Metanephros (tissue), 2 donors: ENCODE results near the gene MAP6. TPM values are rescaled to one million over a fixed set of nuclear protein-coding genes. Genes with fewer than 3 reads are reported as not detected.

Experiments used
- small RNA-seq: library from RNA; depleted of rRNA; stranded (forward); fragments of <200 nt; gene quantifications from one replicate; pipeline ENCODE3, GENCODE V24; 2014; ENCODE audit warnings: low replicate concordance
- total RNA-seq: library from RNA; depleted of rRNA; stranded (reverse); fragments of >200 nt; gene quantifications from one replicate; pipeline ENCODE4 v1.2.3, GENCODE V29; 2014

Gene MAP6
- 4.7 TPM for total RNA-seq

DNA sequence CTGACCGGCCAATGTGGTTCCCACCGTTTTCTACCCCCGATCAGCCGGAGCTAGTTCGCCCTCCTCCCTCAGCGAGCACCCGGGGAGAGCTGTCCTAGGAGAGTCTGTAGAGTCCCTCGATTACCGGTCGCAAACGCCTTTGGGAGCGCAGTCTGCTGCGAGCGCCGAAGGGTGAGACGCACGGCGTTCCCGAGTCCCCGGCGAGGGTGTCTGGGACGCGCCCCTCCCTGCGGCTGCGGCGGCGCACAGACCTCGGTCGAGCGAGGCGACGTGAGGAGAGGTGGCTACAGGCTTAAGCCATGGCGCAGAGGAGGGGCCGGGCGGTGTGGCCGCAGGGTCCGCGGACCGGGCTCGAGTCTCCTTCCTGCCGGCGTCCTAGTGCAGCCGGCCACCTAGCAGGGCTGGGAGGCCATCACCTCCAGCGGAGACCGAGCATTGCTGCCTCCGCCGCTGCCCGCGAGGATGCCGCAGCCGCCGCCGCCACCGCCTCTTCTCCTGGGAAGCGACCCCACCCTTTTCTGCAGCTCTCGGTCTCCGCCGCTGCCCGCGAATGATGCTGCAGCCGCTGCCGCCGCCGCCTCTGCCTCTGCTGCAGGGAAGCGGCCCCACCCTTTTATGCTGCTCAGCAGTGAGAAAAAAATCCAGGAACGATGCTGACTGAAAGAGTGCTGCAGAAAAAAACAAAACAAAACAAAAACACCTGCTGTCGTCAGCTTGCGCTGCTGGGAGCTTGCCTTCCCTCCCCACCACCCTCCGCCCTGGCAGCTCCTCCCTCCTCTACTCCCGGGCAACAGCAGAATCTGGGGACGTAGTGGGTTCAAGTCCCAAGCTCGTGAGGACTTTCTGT, at the start of gene MAP6:
TSS of gene MAP6 (minus strand) at position 588 of the 847 bp plus-strand sequence. CDS start 669 bp downstream, outside the sequence.

DNA sequence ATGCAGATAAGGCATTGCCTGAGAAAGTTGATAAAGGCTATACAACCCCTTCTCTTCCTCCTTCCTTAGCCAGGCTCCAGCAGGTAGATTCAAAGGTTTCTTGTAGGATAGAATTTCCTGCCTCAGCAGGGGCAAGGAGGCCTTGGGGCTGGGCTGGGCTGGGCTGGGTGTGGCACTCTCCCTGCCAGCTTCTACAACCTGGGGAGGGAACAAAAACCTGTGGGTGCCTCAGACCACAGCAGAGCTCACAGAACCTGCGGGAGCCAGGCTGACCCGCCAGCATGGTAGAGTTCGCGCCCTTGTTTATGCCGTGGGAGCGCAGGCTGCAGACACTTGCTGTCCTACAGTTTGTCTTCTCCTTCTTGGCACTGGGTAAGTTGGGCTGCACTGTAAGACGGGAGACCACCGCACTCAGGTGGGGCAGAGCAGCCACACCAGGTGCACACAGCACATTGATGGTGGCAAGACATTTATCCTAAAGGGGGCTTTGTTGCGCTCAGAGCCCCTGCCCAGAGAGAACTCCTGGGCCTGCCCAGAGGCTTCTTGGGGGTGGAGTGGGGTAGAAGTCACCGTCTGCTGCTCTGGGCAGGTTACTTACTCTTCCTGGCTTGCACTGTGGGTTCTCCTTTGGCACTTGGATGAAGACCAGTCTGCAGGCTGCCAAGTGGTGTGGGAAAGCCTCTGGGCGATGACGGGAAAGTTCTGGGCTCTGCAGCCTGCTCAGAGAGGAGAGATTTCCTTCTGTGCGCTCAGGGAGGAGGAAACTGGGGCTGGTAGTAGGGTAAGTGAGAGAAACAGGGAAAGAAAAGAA, 49.0 kb upstream of the MAP6 start, which contains the start of gene MOGAT2:
TSS of gene MOGAT2 (plus strand) at position 231 of the 811 bp plus-strand sequence. CDS start at position 282, 51 bp downstream.

GRCh38 chr11:75562048-75562835, 106.6 kb downstream of the MAP6 start, which contains the start of gene SERPINH1:
TSS of gene SERPINH1 (plus strand) at chr11:75562253. CDS start at chr11:75566350, 4,097 bp downstream.

Small RNA genes lying within 50 kb of the gene (small RNA-seq; reads per million reads assigned to genes)
- gene AP001922.4: not detected

Other genes with a start within 250 kb of the MAP6 start
- 1.9 TPM for gene KLHL35, start 235.8 kb downstream of the MAP6 start, total RNA-seq
- gene GDPD5, start 143.1 kb downstream of the MAP6 start, total RNA-seq: 22.1 TPM
- gene SERPINH1, start 106.8 kb downstream of the MAP6 start, total RNA-seq: 541 TPM
- 0.53 TPM for gene MOGAT2, start 48.8 kb upstream of the MAP6 start, total RNA-seq
- gene DGAT2, start 99.7 kb upstream of the MAP6 start, total RNA-seq: 6.2 TPM
- 30.6 TPM for gene UVRAG, start 146.2 kb upstream of the MAP6 start, total RNA-seq